K562 (cell line): ENCODE results near the gene DUSP10. TPM values are rescaled to one million over a fixed set of nuclear protein-coding genes. Genes with fewer than 3 reads are reported as not detected.

Experiments
- ARNT ChIP-seq, 2 experiments: fragments of 450-650 bp; IDR thresholded peaks; 2 replicates each; pipeline ENCODE4 v1.6.1; 2016; ENCODE audit warnings: mild to moderate bottlenecking in 1 of 2
- BRF1 ChIP-seq: IDR thresholded peaks from 3 replicates; pipeline ENCODE4 v1.6.1; 2011; ENCODE audit warnings: borderline replicate concordance, mild to moderate bottlenecking; ENCODE audit not compliant: insufficient read length; ENCODE audit errors: extremely low read depth
- CBX5 ChIP-seq: IDR thresholded peaks from 2 replicates; pipeline ENCODE4 v1.6.1; 2014; ENCODE audit warnings: low read depth, borderline replicate concordance
- ETV5 ChIP-seq: sonication (generic); formaldehyde crosslinking; IDR thresholded peaks from 2 replicates; pipeline ENCODE4 v1.4.0; 2020; ENCODE audit warnings: low read depth, mild to moderate bottlenecking, missing genetic modification reagents
- FOXA3 ChIP-seq, 2 experiments: fragments of 450-650 bp in 1 of 2; sonication (generic) in 1 of 2; formaldehyde crosslinking; IDR thresholded peaks in 1 of 2; conservative IDR thresholded peaks in 1 of 2; 2 replicates each; pipeline versions ENCODE4 v1.4.0 to v1.8.0; 2020 to 2022; ENCODE audit warnings: mild to moderate bottlenecking in 2 of 2, missing genetic modification reagents in 1 of 2
- KDM1A ChIP-seq, 2 experiments: fragments of 450-650 bp; IDR thresholded peaks; 2 replicates each; pipeline ENCODE4 v1.6.1; 2016; ENCODE audit warnings: mild to moderate bottlenecking in 2 of 2
- MAZ ChIP-seq, 2 experiments: fragments of 450-650 bp in 1 of 2; sonication (generic) in 1 of 2; formaldehyde crosslinking; IDR thresholded peaks in 1 of 2; conservative IDR thresholded peaks in 1 of 2; 2 replicates each; pipeline versions ENCODE4 v1.4.0 to v1.5.0; 2020; ENCODE audit warnings: mild to moderate bottlenecking in 1 of 2, missing genetic modification reagents in 1 of 2
- MTA3 ChIP-seq: fragments of 450-650 bp; formaldehyde crosslinking; IDR thresholded peaks from 2 replicates; pipeline ENCODE4 v1.6.1; 2017; ENCODE audit warnings: mild to moderate bottlenecking, borderline replicate concordance
- POLR3G ChIP-seq: IDR thresholded peaks from 2 replicates; pipeline ENCODE4 v1.6.1; 2011; ENCODE audit not compliant: insufficient read length, insufficient replicate concordance; ENCODE audit errors: extremely low read depth
- PTRF ChIP-seq: fragments of 450-650 bp; IDR thresholded peaks from 2 replicates; pipeline ENCODE4 v1.6.1; 2016; ENCODE audit warnings: mild to moderate bottlenecking, missing genetic modification characterization, missing compliant biosample characterization
- RBFOX2 ChIP-seq: fragments of 200-400 bp; formaldehyde crosslinking; IDR thresholded peaks from 2 replicates; pipeline ENCODE4 v1.6.1; 2017; ENCODE audit warnings: low read depth, mild to moderate bottlenecking, low read length, moderate library complexity
- SPI1 ChIP-seq: IDR thresholded peaks from 2 replicates; pipeline ENCODE4 v1.6.1; 2011; ENCODE audit warnings: low read depth, low read length, control low read depth, borderline replicate concordance
- TFAM ChIP-seq: fragments of 250-450 bp; sonication (Bioruptor Pico); conservative IDR thresholded peaks from 2 replicates; pipeline ENCODE4 v1.5.0; 2021; ENCODE audit warnings: mild to moderate bottlenecking, moderate library complexity
- ZFP1 ChIP-seq: fragments of 450-650 bp; formaldehyde crosslinking; IDR thresholded peaks from 2 replicates; pipeline ENCODE4 v1.4.0; 2020; ENCODE audit warnings: mild to moderate bottlenecking, mixed read lengths
- ZFP36 ChIP-seq: fragments of 150-350 bp; IDR thresholded peaks from 2 replicates; pipeline ENCODE4 v1.6.1; 2018; ENCODE audit warnings: low read length, low read depth; ENCODE audit not compliant: partially characterized antibody
- ZKSCAN8 ChIP-seq: fragments of 200-800 bp; sonication (Bioruptor generic); IDR thresholded peaks from 2 replicates; pipeline ENCODE4 v1.6.1; 2016; ENCODE audit warnings: missing genetic modification characterization, missing compliant biosample characterization
- ZNF507 ChIP-seq: conservative IDR thresholded peaks from 2 replicates; pipeline ENCODE4 v1.6.1; 2017; ENCODE audit warnings: missing genetic modification characterization, missing compliant biosample characterization
- ZNF57 ChIP-seq: fragments of 450-650 bp; formaldehyde crosslinking; IDR thresholded peaks from 2 replicates; pipeline ENCODE4 v1.4.0; 2020; ENCODE audit warnings: mild to moderate bottlenecking, moderate library complexity
- ZNF778 ChIP-seq: fragments of 450-650 bp; formaldehyde crosslinking; IDR thresholded peaks from 2 replicates; pipeline ENCODE4 v1.4.0; 2020; ENCODE audit warnings: mild to moderate bottlenecking, moderate library complexity
- polyA plus RNA-seq, 8 experiments: library from polyadenylated mRNA; depleted of rRNA in 4 of 8; stranded (reverse) in 5 of 8; unstranded in 3 of 8; fragments of >200 nt; fragmentation: Nextera tagmentation in 2 of 8; fragmentation: Illumina TruSeq in 1 of 8; extraction: Ambion mirVana in 2 of 8; extraction: Trizol in 1 of 8; gene quantifications; 2 replicates each; pipeline versions ENCODE4 v1.2.1 to v1.2.3, GENCODE V29; 2011 to 2014; ENCODE audit warnings: inconsistent platforms in 1 of 8, missing spikeins in 1 of 8
- total RNA-seq, 7 experiments: library from RNA; depleted of rRNA in 6 of 7; stranded (reverse); fragments of >200 nt in 6 of 7; fragmentation: Illumina TruSeq in 2 of 7; extraction: Trizol in 2 of 7; gene quantifications; 2 replicates each; pipeline versions ENCODE4 v1.2.1 to v1.2.3, GENCODE V29; 2011 to 2021; ENCODE audit warnings: low replicate concordance in 1 of 7
- TF ChIP-seq, protein P1 (sequence below), 2 experiments: fragments of 450-650 bp; IDR thresholded peaks; 2 replicates each; pipeline ENCODE4 v1.6.1; 2016
- TF ChIP-seq, protein P2 (sequence below): fragments of 450-650 bp; formaldehyde crosslinking; IDR thresholded peaks from 2 replicates; pipeline ENCODE4 v1.4.0; 2022; ENCODE audit warnings: missing genetic modification characterization
- TF ChIP-seq, protein P3 (sequence below): fragments of 450-650 bp; formaldehyde crosslinking; IDR thresholded peaks from 2 replicates; pipeline ENCODE4 v1.4.0; 2020; ENCODE audit warnings: mild to moderate bottlenecking, moderate library complexity

The DUSP10 gene
- total and polyA plus RNA-seq, 9 of the 15 experiments (the other 6 are each of a cell fraction or from before 2014, with no cell fraction given), result 1.7 to 8.3 (median 6.1) TPM

DNA sequence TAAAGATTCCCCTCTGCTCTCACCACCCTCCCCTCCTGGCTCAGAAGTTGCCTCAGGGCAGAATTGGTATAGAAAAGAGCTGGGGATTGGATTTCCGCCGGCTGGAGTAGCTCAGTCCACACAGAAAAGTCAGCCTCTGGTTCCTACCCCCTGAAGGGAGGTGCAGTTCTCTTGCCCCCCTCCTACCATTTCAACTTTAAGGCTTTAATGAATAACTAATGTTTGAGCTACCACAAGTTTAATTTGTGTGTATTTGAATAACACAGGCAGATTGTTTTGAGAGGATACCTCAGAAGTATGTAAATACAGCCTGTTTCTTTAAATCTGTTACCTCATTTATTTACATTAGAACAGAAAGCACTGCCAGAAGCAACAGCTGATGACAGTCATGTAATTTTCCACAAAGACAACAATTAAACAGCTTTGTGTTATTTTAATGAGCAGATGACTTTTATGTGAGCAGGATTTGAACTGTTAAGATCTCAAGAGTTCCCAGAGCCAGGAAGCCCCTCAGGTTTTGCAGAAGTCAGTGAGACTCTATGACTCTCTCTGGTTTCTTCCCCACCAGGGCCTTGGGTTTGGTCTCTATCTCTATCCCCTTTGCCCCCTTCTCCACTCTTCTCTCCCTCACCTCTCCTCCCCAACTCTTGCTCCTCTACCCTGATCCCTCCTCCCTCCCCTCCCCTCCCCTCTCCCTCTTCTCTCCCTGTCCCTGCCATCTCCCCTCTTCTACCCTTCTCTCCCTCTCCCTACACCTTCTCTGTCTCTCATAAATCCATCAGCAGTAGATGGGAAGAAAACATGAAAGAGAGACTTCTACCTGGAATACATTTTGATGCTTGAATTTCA is 26.3 kb downstream of the DUSP10 start (continued):
- 0 out of 4 replicates have a peak, but pooled peaks of 1 of the 2 experiments have one; percentile 14 for TF ChIP-seq MAZ (CRISPR knock-in tag; conservative IDR thresholded peaks at IDR 0.05 in 1 of 2, IDR thresholded peaks at IDR 0.05 in 1 of 2)
- TF ChIP-seq CBX5, result no peak
- TF ChIP-seq ZNF507 (tag), result no peak
- TF ChIP-seq MTA3, result no peak
- TF ChIP-seq BRF1, result no peak
- TF ChIP-seq PTRF (tag), result no peak
- TF ChIP-seq ZKSCAN8 (CRISPR knock-in tag), result 0 out of 2 replicates have a peak, but pooled peaks have one; percentile 14
- no peak for TF ChIP-seq TFAM (CRISPR knock-in tag)
- TF ChIP-seq ARNT (IDR thresholded peaks at IDR 0.05), result no peak
- TF ChIP-seq ZFP36, result no peak
- no peak for TF ChIP-seq ZNF778 (CRISPR knock-in tag)
- TF ChIP-seq, protein P1, sequence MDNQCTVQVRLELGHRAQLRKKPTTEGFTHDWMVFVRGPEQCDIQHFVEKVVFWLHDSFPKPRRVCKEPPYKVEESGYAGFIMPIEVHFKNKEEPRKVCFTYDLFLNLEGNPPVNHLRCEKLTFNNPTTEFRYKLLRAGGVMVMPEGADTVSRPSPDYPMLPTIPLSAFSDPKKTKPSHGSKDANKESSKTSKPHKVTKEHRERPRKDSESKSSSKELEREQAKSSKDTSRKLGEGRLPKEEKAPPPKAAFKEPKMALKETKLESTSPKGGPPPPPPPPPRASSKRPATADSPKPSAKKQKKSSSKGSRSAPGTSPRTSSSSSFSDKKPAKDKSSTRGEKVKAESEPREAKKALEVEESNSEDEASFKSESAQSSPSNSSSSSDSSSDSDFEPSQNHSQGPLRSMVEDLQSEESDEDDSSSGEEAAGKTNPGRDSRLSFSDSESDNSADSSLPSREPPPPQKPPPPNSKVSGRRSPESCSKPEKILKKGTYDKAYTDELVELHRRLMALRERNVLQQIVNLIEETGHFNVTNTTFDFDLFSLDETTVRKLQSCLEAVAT (IDR thresholded peaks at IDR 0.05), result 0 out of 4 replicates have a peak, but pooled peaks of 1 of the 2 experiments have one; percentile 27
- TF ChIP-seq, protein P2, sequence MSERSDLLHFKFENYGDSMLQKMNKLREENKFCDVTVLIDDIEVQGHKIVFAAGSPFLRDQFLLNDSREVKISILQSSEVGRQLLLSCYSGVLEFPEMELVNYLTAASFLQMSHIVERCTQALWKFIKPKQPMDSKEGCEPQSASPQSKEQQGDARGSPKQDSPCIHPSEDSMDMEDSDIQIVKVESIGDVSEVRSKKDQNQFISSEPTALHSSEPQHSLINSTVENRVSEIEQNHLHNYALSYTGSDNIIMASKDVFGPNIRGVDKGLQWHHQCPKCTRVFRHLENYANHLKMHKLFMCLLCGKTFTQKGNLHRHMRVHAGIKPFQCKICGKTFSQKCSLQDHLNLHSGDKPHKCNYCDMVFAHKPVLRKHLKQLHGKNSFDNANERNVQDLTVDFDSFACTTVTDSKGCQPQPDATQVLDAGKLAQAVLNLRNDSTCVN (CRISPR knock-in tag), result peak; percentile 90
- TF ChIP-seq RBFOX2, result no peak
- TF ChIP-seq ZFP1 (CRISPR knock-in tag), result no peak
- TF ChIP-seq FOXA3 (CRISPR knock-in tag; conservative IDR thresholded peaks at IDR 0.05 in 1 of 2, IDR thresholded peaks at IDR 0.05 in 1 of 2), result peak in 1 of 2 experiments; percentile 88; a peak in 2 of 4 replicates
- TF ChIP-seq, protein P3, sequence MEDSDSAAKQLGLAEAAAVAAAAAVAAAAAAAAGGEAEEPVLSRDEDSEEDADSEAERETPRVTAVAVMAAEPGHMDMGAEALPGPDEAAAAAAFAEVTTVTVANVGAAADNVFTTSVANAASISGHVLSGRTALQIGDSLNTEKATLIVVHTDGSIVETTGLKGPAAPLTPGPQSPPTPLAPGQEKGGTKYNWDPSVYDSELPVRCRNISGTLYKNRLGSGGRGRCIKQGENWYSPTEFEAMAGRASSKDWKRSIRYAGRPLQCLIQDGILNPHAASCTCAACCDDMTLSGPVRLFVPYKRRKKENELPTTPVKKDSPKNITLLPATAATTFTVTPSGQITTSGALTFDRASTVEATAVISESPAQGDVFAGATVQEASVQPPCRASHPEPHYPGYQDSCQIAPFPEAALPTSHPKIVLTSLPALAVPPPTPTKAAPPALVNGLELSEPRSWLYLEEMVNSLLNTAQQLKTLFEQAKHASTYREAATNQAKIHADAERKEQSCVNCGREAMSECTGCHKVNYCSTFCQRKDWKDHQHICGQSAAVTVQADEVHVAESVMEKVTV (CRISPR knock-in tag), result peak; percentile 12; the same call in 1 of the 2 replicates
- TF ChIP-seq ZNF57 (CRISPR knock-in tag), result no peak
- no peak for TF ChIP-seq SPI1
- no peak for TF ChIP-seq ETV5 (CRISPR knock-in tag)
- no peak for TF ChIP-seq POLR3G
- TF ChIP-seq KDM1A (IDR thresholded peaks at IDR 0.05), result no peak
